ENCODE measurements around the gene PBRM1.
A peak's percentile ranks its signal among the peaks of the same experiment; 100 is the strongest.
"Not testable (repeated sequence)": the region's sequence is repeated elsewhere in the genome, so short reads cannot be mapped to it uniquely, and the experiment has no call there.

Gene PBRM1

DNA sequence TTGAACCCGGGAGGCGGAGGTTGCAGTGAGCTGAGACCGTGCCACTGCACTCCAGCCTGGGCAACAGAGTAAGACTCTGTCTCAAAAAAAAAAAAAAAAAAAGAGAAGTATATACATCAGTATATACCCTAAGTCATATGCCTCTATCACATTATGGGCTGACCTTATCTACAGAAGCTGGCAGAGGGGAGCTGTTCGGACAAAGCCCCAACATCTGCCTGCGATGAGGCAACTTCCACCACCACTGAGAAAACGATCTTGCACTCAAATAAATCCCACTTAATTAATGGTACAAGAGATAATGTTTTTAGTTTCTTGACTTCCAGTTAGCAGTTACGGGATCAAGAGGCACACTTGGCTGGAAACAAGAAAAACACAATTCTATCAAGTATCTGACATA is 17.6 kb upstream of the PBRM1 start:
- DNase-seq: no peak

DNA sequence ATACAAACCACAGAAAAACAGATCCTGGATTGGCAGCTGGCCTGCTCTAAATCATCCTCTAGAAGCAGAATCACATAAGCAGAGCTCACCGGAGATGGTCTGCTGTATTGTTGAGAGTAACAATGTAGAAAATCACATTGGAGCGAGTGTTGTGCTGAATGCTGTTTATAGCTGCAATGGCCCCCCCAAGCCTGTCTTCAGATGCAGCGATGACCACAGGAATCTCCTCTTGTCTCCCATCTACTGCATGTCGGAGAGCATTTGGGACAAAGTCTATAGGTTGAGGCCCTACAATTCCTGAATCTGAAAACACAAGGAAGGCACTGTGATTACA is 11.9 kb upstream of the PBRM1 start:
- no peak for DNase-seq

DNA sequence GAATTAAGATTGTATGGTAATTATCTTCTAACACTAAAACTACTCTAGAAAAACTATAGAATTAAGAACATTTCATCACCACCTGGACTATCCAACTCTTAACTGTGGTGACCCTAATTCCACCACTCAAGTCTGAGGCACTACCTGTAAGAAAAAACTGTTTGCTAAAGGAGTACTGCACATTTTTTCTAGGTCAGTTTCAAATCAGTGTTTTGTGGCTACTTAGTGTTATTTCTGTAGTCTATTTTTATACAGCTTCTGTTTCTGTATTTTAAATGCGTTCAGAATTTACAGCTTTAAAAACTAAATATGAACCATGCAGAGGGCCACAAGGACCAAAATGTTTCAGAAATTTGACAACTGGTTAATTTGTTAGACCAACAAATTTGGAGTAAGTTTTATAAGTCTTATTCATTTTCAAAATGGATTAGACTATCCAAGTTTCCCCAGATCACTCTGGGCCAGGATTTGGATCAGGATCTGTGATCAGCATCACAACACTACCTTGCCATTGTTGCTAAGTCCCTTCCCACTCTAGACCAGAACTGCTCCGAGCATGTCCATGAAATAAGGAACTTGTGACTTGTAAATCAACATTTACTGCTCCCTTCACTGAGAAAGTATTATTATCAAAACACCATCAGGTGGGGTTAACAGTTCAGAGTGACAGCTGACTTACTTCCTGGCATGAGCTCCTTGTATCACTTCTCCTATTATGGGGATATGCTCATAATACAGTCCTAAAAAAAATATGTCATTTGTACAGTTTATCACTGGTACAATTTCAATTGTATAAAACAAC is 11.3 kb upstream of the PBRM1 start:
- DNase-seq: no peak

DNA sequence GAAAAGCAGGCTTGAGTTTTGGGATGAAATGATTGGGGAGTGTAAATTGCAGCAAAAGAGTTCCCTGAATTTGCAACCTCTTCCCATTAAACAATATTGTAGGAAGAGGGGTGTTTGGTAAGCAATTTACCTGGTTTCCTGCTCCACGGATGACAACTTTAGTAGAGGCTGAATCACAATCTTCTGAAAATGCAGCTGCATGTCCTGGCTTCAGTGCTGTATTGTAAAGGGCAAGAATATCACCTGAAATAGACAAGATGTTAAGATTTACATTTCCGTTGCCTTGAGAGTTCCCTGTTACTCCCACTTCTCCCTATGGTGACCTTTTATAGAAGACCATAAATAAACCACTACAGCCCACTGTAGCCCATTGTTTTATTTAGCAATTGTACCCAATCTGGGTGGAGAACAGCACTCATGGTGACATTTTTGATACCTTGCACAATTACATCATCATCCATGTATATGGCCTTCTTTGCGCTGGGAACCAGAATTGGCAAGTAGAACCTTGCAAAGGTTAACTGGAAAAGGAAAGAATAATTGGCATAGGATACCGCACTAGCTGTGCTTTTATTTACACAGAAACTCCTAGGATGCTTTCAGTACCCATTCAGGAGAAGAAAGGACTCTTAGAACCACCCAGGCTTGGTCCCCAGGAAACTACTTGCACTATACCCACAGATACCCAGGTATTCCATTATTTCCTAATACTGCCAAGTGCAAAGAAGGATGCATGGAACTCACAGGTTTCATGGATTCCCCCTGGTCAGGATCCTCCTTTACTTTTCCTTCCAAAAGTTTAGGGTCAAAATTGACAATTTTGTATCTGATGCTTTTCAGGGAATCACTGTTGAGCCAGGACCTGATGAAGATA is 10.3 kb upstream of the PBRM1 start:
- no peak for DNase-seq

DNA sequence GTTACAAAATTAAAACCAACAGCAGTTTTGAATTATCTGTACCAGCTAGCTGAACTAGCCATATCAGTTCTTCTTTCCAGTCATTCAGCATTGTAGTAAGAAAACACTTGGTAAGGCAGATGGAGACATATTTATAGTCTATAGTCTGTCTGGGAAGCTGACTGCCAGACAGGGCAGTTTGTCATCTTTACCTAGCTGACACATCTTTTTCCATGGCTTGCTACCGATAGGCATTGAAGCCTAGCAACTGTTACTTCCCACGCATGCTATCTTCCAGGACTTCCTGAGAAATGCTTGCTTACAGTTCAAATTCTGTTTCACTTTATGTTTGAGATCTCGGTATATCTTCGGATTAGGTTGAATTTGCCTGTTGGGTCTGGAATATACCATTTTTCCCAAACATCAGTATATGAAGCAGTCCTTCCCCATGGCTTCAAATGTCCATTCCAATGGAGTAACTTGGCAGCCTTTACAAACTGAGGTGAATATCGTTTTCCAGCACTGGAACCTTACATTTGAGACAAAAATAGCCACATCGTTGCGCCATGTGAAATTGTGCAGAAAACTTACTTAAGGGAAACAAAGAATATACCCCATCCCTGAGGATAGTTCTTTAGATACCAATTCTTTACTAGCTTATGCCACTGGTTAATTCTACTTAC is 8.9 kb upstream of the PBRM1 start:
- DNase-seq: no peak

DNA sequence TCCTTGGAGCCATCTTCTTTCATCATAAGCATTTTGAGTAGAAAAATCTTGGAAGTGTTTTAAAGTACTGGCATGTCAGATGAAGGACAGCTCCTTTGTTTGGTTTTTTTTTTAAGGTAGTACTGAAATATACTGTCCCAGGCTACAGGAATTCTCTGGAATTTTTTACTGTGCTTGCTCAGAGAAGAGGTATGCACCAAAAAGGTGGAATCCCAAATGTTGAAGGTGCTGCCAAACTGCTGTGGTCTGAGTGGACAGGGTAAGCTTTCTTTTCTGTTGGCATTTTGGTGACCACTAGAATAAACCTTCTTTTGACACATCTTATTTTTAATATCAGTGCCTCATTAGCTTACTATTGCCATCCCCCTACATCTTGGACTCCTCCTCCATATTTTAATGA is 7.4 kb upstream of the PBRM1 start:
- DNase-seq: no peak

DNA sequence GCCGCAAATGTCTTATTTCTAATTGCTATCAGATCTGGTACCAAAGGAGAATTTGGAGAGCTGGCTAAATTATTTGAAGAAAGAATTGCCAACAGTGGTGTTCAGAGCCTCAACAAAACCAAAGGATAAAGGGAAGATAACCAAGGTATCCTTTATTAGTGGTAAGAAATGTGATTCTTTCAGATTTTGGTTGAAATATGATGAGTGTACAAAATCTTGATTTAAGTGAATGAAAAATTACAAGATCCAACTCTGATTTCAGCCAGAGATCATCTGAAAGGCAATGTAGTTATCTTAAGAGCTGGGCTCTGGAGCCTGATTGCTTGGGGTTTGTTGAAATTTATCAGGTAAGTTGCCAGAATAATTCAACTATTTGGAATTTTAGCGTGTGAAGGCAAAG is 4.8 kb upstream of the PBRM1 start:
- no peak for DNase-seq

DNA sequence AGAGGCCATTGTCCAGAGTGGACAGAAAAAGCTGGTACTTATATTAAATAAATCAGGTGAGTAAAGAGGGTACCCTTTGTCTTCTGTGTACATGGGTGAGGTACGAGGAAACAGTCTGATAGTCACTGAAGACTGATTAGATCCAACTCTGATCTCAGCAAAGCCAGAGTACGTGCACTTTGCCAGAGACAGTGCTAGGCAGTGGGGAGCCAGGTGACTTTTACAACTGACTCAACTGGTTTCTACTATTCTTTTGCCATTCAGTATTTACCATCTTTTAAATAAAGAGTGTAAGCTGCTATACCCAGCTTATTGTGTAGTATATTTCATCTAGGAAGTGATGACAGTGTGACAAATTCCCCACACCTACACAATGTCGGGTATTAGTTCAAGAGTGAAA is 3.4 kb upstream of the PBRM1 start:
- no peak for DNase-seq

DNA sequence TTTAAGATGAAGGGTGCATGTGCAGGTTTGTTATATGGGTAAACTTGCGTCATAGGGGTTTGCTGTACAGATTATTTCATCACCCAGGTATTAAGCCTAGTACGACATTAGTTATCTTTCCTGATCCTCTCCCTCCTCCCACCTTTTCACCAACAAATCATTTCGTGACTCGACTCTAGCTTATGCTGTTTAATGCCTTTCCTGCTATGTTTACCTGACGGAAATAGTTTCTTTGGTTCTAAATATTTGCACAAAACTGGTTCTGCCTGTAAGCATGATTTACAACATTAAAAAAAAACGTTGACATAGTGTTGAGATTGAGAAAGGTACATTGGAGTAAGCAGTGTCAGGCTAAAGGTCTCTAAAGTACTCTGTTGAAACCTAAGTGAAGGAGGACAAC is 2.6 kb upstream of the PBRM1 start:
- no peak for DNase-seq

DNA sequence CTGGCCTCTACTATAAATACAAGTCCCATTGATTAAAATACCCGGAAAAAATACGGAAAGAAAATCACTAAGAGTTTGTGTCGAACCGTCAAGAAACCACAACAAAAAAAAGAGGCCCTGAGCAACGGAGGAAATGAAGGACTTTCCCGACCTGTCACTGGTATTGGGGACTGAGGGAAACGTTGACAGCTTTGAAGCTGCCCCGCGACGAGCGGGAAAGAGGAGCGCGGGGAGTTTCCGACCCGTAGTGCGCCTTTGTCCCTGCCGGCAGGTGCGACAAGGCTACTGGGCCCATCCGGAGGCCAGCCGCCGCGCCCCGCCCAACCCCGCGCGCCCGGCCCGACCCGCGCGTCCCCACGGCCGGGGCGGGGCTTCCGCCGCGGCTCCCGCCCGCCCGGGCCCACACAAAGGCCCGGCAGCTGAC is 416 bp downstream of the PBRM1 start:
- DNase-seq: peak; percentile 91

DNA sequence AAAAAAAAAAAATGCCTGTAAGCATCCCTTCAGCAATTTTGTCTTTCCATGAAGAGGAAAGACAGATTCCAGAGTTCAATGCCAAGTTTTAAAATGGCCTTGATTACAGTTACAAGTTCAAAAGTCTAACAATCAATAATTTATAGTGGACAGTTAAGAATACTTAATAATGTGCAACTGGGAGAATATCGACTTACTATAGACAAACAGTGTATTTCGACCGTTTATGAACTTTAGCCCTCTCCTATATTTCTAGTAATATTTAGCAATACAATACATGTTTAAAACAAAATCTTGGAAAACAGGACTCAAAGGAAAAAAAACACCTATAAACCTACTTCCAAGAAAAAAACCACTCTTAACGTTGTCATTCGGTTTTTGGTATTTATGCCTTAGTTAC is 1.5 kb downstream of the PBRM1 start:
- DNase-seq: no peak

DNA sequence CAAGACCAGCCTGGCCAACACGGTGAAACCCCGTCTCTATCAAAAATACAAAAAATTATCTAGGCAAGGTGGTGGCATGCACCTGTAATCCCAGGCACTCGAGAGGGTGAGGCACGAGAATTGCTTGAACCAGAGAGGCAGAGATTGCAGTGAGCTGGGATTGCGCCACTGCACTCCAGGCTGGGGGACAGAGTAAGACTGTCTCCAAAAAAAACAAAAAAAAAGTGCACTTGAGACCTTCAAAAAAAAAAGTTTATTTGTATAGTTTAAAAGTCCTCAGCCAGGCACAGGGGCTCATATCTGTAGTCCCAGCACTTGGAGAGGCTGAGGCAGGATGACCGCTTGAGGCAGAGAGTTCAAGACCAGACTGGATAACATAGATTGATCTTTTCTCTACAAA is 2.1 kb downstream of the PBRM1 start:
- DNase-seq: no peak

DNA sequence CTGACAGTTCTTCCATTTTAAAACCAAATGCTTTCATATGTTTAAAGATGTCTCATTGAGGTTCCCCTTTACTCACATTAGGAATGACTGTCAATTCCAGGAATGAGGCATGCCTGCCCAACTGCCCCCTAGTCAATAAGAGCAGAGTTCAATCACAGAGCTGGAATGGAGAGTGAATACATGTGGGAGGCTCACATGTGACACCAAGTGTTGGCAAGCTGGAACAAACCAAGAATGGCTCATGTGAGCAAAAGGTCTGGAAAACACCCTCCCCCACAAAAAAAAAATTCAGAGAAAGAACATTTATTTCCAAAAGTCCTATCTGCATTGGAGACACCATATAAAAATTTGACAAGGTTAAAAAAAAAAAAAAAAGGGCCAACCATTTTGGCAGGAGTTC is 3.7 kb downstream of the PBRM1 start:
- DNase-seq: peak; percentile 84

DNA sequence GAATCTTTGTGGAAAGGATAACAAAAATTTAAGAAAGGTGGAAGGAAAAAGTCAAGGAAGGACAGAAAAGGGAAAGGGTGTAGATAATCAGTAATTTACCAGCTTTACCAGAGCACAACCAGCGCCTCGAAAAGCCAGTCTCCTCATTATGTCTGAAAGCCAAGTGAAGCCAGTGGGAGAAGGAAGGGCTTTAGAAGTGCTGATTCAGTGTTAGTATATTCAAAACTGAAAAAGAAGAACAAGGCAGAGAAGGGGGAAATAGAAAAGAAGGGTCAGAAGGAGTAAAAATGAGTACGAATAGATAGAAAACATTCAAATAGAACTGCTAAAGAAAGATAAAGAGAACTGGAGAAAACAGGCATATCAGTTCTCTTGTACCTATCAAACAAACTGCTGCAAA is 4.1 kb downstream of the PBRM1 start:
- DNase-seq: no peak

DNA sequence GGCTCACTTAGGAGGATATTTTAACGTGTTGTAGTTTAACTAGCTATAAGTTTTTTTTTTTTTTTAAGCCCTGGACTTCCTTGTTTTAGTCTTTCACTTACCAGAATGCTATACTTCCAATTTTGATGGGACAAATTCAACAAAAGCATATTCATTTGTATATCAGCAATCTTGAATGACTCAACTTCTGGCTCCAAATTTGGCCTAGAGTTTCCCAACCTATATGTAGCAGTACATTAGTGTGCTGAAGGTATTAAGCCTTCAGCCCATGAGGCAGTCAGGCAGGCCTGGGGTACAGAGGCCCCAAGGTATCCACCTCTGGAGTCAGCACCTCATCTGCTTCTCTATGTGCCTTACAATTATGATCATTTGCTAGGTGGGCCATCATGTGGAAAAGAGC is 5.9 kb downstream of the PBRM1 start:
- peak; percentile 19 for DNase-seq

DNA sequence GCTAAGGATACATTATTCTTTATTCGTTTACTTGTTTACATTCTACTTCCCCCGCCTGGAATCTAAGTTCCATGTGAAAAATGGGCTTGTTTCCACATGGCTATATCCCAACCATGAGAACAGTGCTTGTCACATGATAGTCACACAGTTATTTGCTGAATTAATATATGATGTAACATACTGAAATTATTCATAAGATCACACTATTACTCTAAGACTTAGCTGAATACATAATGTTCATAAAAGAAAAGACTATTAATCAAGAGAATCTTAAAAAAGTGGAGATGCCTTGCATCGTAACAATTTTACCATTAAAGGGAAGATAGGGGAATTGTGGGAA is 6.5 kb downstream of the PBRM1 start:
- DNase-seq: no peak

DNA sequence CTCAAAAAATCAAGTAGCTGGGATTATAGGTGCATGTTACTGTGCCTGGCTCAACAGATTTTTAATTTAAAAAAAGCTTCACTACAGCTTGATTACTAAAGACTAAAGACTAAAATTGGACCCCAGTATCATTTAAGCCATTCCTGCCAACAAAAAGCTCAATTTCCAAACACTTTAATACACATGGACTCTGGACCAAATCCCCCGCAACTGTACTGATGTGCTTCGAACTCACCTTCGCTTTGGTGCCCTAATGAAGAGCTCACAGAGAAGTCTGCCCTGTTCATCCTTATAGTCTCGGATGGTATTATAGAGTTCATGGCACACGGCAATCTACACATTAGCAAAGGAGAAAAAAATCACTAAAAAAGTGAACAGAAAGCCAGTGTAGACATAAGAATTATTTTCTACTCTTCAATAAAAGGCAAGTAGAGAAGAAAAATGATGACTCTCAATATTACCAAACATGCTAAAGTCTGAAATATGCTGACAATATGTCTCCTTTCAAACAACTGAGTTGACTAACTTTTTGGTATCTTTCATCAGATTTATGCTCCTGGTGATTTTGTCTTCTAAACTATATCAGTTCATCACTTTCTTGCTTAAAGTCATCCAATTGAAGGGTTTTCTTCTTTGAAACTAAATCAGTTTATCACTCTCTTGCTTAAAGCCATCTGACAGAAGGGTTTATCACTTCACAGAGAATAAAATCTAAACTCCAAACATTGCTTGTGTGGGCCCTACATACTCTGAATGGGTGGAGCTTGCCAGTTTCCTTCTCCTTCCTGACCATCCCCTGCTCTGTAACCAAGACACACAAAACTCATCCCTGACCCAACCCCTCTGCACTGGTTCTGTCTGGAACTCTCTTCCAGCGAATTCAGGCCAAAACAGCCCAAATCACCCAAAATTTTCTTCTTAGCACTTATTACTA is 7.2 kb downstream of the PBRM1 start:
- no peak for DNase-seq

DNA sequence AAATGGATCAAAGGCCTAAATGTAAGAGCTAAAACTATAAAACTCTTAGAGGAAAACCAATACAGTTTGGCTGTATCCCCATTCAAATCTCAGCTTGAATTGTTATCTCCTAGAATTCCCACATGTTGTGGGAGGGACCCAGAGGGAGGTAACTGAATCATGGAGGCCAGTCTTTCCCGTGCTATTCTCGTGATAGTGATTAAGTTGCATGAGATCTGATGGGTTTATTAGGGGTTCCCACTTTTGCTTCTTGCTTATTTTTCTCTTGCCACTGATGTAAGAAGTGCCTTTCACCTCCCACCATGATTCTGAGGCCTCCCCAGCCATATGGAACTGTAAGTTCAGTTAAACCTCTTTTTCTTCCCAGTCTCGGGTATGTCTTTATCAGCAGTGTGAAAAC is 9.5 kb downstream of the PBRM1 start:
- DNase-seq: not testable (repeated sequence)

DNA sequence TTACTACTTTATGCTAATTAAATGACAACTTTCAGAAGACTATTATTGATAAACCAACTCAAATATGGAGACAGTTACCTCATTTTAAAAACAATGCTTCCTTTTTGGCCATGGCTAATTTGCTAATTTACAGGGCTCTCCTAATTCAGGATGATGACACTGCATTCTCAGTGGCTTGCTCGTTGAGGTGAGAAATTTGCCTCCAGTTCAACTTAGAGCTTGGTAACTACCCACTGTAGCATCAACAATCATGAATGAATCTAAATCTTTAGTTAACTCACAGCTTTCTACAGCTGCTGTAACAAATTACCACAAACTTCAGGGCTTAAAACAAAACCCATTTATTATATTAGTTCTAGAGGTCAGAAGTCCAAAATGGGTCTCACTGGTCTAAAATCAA is 14.0 kb downstream of the PBRM1 start:
- peak; percentile 56 for DNase-seq

DNA sequence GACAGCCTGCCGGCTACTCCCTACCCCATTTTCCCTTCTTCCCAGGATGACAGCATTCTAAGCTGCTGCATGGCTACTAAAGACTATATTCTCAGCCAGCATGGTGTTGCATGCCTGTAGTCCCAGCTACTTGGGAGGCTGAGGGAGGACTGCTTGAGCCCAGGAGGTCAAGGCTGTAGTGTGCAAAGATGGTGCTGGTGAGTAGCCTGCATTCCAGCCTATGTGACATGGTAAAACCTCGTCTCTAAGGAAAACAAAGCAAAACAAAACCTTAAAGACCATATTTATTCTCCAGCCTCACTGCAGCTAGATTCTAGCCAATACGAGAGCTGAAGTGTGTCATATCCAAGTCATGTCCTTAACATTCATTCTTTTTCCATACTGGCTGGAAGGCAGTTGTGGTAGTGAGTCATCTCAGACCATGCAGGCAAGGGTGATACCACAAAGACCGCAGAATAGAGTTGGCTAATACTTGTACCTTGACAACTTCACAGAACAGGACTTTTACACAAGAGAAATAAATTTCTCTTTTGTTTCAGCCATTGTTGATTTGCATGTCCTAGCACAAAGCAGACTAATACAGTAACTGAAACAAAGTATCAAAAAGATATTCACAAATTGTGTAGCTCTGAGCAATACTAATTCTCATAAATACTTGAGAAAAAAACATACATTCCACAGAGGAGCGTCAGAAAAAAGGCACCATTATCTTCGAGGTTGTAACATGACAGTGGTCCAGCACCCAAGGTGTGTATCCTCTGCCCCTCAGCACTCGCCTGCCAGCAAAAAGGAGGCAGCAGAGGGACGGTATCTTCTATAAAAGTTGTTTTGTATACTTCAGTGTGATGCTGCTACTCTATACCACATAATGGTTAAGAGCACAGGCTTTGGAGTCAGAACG is 14.8 kb downstream of the PBRM1 start:
- peak; percentile 95 for DNase-seq

DNA sequence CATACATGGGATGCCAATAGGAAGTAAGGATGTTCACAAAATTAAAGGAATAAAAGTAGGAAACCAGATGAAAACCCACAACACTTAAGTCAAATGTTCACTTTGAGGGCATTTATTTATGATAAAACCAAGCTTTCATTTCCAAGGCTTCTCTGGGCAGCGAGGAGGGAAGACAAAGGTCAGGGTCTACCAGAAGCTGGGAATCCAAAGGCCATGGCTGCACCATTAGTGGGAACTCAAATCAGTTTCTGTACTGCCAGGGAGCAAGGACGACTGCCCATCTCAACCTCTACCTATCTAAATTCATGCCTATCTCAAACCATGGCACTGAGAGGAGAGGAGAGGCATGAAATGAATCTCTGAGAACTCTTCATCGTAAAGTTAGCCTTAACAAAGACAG is 22.6 kb downstream of the PBRM1 start:
- DNase-seq: peak; percentile 15

DNA sequence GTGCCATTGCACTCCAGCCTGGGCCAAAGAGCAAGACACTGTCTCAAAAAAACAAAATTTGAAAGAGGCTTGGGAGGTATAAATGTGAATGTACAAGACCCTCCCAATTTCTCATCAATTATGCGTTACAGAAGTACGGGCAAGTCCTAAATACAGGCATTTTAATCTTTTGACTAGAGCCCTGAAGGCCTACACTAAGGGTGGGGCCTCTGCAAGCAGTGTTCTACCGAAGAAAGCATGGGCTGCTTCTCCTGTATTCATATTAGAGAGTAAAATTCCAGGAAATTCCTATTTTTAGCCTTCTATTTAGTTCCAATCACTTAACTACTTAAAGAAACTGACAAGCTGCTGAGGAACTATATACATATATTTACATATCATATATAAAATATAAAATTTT is 25.7 kb downstream of the PBRM1 start:
- no peak for DNase-seq
